Neural cell (in vitro differentiated cells): Measurements from ENCODE around the gene PIM3.

Source experiments
- EP300 ChIP-seq: fragments of 450-650 bp; conservative IDR thresholded peaks from 2 replicates; pipeline ENCODE4 v1.6.1; 2014; ENCODE audit warnings: antibody characterized with exemption, mild to moderate bottlenecking, moderate library complexity; ENCODE audit not compliant: poor library complexity, severe bottlenecking
- EZH2 ChIP-seq: fragments of 200-600, 300-800 bp; shearing (Covaris generic), sonication (generic); IDR thresholded peaks from 2 replicates; pipeline ENCODE4 v1.6.1; 2014; ENCODE audit warnings: antibody characterized with exemption, low read length, borderline replicate concordance, mild to moderate bottlenecking; ENCODE audit not compliant: insufficient read depth, poor library complexity, severe bottlenecking
- TF ChIP-seq, protein P1 (sequence below): fragments of 450-650 bp; IDR thresholded peaks from 2 replicates; pipeline ENCODE4 v1.5.1; 2014; ENCODE audit warnings: antibody characterized with exemption, mild to moderate bottlenecking, moderate library complexity; ENCODE audit not compliant: poor library complexity, severe bottlenecking

DNA sequence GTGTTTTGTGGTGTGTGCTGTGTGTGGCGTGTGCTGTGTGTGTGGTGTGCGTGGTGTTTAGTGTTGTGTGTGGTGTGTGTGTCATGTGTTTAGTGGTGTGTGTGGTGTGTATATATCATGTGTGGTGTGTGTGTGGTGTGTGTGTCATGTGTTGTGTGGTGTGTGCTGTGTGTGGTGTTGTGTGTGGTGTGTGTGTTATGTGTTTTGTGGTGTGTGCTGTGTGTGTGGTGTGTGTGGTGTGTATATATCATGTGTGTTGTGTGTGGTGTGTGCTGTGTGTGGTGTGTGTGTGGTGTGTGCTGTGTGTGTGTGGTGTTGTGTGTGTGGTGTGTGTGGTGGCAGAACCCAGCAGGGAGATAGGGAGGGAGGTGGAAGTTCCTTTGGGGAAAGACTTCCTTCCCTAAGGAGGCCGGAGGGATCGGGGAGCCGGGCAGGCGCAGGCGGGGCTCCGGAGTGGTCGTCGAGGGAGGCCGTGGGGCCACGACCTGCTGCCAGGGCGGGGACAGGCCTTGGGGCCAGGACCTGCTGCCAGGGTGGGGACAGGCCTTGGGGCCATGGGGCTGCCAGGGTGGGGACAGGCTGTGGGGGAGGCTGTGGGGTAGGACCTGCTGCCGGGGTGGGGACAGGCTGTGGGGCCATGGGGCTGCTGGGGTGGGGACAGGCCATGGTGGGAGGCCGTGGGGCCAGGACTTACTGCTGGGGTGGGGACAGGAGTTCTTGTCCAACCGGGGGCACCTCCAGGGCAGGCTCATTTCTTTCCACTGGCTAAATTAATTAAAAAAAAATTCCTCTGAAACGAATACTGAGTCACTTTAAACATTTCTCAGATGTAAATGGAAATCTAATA is 15.2 kb downstream of the PIM3 start:
- TF ChIP-seq, protein P1, sequence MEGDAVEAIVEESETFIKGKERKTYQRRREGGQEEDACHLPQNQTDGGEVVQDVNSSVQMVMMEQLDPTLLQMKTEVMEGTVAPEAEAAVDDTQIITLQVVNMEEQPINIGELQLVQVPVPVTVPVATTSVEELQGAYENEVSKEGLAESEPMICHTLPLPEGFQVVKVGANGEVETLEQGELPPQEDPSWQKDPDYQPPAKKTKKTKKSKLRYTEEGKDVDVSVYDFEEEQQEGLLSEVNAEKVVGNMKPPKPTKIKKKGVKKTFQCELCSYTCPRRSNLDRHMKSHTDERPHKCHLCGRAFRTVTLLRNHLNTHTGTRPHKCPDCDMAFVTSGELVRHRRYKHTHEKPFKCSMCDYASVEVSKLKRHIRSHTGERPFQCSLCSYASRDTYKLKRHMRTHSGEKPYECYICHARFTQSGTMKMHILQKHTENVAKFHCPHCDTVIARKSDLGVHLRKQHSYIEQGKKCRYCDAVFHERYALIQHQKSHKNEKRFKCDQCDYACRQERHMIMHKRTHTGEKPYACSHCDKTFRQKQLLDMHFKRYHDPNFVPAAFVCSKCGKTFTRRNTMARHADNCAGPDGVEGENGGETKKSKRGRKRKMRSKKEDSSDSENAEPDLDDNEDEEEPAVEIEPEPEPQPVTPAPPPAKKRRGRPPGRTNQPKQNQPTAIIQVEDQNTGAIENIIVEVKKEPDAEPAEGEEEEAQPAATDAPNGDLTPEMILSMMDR: no peak
- no peak for TF ChIP-seq EP300
- TF ChIP-seq EZH2: no peak
